Common myeloid progenitor, CD34-positive (primary cell): ENCODE results near the gene TEAD1.

Source experiments
- CTCF ChIA-PET: fragments of 350-600 bp; sonication (Branson Sonifier 250); formaldehyde crosslinking; loops from one replicate; lab custom pipeline; 2021; ENCODE audit warnings: antibody characterized with exemption; lab: Charles Lee
- POLR2A ChIA-PET: fragments of 350-600 bp; sonication (Branson Sonifier 250); formaldehyde crosslinking; loops from one replicate; lab custom pipeline; 2021; ENCODE audit warnings: antibody characterized with exemption; lab: Charles Lee
- DNase-seq, 3 donors: peaks; one replicate each; pipeline versions ENCODE4 v3.0.0 to v3.0.0-alpha.2; 2013
- H3K27ac ChIP-seq, 2 experiments: 1 replicate in 1 of 2; 2 replicates in 1 of 2; pipeline ENCODE4 v1.7.0; 2013; ENCODE audit warnings: inconsistent platforms in 2 of 2, low read length in 2 of 2, mild to moderate bottlenecking in 2 of 2, low read depth in 1 of 2, moderate library complexity in 1 of 2; ENCODE audit not compliant: severe bottlenecking in 2 of 2, insufficient read depth in 1 of 2, poor library complexity in 1 of 2
- H3K27me3 ChIP-seq, 5 experiments: replicated peaks in 2 of 5; 1 replicate in 3 of 5; 2 replicates in 2 of 5; pipeline versions ENCODE4 v1.6.1 to v1.7.0; 2013; ENCODE audit warnings: low read length in 4 of 5, mild to moderate bottlenecking in 2 of 5, moderate library complexity in 2 of 5, inconsistent platforms in 1 of 5; ENCODE audit not compliant: insufficient read depth in 5 of 5, control insufficient read depth in 4 of 5
- H3K36me3 ChIP-seq, 4 experiments: 1 replicate in 2 of 4; 2 replicates in 2 of 4; pipeline versions ENCODE4 v1.6.1 to v1.7.0; 2013; ENCODE audit warnings: low read length in 3 of 4, control low read depth in 1 of 4, mild to moderate bottlenecking in 1 of 4; ENCODE audit not compliant: control insufficient read depth in 4 of 4, insufficient read depth in 4 of 4
- H3K4me1 ChIP-seq, 4 experiments: 1 replicate in 3 of 4; 2 replicates in 1 of 4; pipeline versions ENCODE4 v1.6.1 to v1.7.1; 2013; ENCODE audit warnings: low read length in 3 of 4, mild to moderate bottlenecking in 3 of 4, control low read depth in 1 of 4, inconsistent platforms in 1 of 4, moderate library complexity in 1 of 4; ENCODE audit not compliant: control insufficient read depth in 4 of 4, insufficient read depth in 4 of 4; ENCODE audit errors: control extremely low read depth in 1 of 4
- H3K4me3 ChIP-seq, 7 experiments: 1 replicate in 4 of 7; 2 replicates in 3 of 7; pipeline versions ENCODE4 v1.5.1 to v1.7.0; 2013; ENCODE audit warnings: mild to moderate bottlenecking in 7 of 7, low read length in 6 of 7, moderate library complexity in 6 of 7, inconsistent platforms in 2 of 7, low read depth in 2 of 7, control low read depth in 1 of 7; ENCODE audit not compliant: insufficient read depth in 4 of 7, control insufficient read depth in 1 of 7; ENCODE audit errors: extremely low read depth in 1 of 7
- H3K9me3 ChIP-seq, 5 experiments: 1 replicate in 4 of 5; 2 replicates in 1 of 5; pipeline versions ENCODE4 v1.6.1 to v1.7.1; 2013; ENCODE audit warnings: low read length in 4 of 5, mild to moderate bottlenecking in 2 of 5, inconsistent platforms in 1 of 5, low read depth in 1 of 5, moderate library complexity in 1 of 5; ENCODE audit not compliant: control insufficient read depth in 4 of 5, insufficient read depth in 2 of 5; ENCODE audit errors: control extremely low read depth in 1 of 5
- WGBS: methylation state at CpG from one replicate; pipeline ENCODE4 v1.1.5; 2013; ENCODE audit not compliant: insufficient coverage; 5-methylcytosine and 5-hydroxymethylcytosine counted together

Gene TEAD1

DNA sequence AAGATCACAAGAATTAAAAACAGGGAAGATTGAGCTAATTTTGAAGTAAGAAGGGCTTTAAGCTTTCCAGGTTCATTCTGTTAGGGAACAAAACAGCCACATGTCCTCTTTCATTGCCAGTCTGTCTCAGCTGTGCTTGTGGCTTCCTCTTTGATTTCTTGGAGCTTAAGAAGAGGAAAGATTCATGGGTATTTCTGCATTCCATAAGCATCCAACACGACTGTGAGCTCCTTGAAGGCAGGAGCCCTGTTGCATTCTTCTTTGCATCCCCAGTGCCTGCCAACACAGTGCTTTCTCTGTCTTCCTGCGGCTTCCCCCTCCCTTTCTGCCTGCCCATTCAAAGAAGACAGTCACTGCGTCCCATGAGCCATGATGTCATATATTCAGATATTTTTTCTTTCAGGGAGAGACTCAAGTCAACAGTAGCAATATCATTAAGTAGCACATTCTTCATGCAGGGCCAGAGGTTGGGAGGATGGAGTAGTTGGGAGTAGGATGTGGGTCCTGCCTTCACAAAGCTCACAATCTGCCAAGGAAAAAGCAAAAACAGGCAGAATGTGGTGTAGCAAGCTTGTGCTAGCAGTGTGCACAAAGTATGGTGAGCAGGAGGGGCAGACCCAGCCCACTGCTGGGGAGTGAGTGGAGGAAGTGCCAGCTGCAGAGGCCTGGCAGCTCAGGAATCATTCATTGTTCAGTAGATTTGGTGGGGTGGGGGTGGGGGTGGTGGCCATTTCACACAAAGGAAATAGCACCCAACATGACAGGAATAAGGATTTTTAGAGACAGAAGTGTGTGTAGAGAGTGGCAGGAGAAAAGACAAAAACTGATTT, 172.8 kb downstream of the TEAD1 start:
- H3K27ac ChIP-seq = no peak overlapping the region
- no peak overlapping the region for H3K4me3 ChIP-seq
- CTCF ChIA-PET = no interaction called here
- H3K36me3 ChIP-seq = no peaks in the 10 kb centered on the region
- peaks cover 0 to 25% (median 5%) of the 10 kb centered on the region in 5 experiments for H3K27me3 ChIP-seq
- POLR2A ChIA-PET = no interaction called here
- peaks cover 0 to 6% (median 5%) of the 10 kb centered on the region in 4 experiments for H3K4me1 ChIP-seq
- H3K9me3 ChIP-seq = no peaks in the 10 kb centered on the region
- WGBS = 67% methylated on average over 2 of the region's 3 CpGs
- DNase-seq = no peak

DNA sequence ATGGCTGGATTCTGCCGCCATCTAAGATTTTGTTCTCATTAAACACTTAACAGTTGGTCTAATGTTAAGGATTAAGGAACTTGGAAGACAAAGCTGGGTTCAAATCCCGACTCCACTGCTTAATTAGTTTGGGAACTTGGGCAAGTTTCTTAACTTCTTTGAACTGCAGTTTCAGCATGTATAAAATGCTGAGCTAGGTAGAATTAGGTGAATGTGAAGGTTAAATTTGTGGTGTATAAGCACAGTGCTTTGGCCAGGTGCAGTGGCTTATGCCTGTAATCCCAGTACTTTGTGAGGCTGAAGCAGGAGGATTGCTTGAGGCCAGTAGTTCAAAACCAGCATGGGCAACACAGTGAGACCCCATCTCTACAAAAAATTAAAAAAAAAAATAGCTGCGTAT, 174.2 kb downstream of the TEAD1 start:
- no peak for DNase-seq
- WGBS = 90% methylated on average over 2 of the region's 3 CpGs
- Histone ChIP-seq H3K27ac (no peak overlapping the region), H3K4me1 (no peaks in the 10 kb centered on the region), H3K9me3 (no peaks in the 10 kb centered on the region), H3K36me3 (no peaks in the 10 kb centered on the region), H3K27me3 (peaks cover 0 to 25% (median 0%) of the 10 kb centered on the region in 5 experiments), H3K4me3 (no peak overlapping the region)
- ChIA-PET POLR2A (no interaction called here), CTCF (no interaction called here)

DNA sequence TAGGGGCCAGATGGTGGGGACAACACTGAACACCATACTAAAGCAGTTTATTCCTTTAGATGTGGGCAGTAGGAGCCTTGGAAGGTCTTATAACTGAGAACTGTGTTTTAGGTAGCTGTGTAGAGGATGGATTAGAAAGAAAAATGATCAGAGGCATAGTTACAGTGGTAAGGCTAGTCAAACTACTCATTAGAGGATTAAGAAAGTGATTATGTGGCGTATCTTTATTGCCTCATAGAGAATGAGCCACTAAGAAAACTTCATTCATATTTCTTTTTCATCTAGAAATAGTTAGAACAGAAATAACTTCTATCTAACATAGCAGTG, 179.1 kb downstream of the TEAD1 start:
- H3K36me3 ChIP-seq = no peaks in the 10 kb centered on the region
- ChIA-PET CTCF (no interaction called here), POLR2A (no interaction called here)
- no peaks in the 10 kb centered on the region for H3K4me1 ChIP-seq
- WGBS = no CpG with 5 or more reads among the region's 1 CpG
- H3K27ac ChIP-seq = no peak overlapping the region
- no peaks in the 10 kb centered on the region for H3K9me3 ChIP-seq
- DNase-seq = no peak
- no peak overlapping the region for H3K4me3 ChIP-seq
- peaks cover 0 to 23% (median 3%) of the 10 kb centered on the region in 5 experiments for H3K27me3 ChIP-seq

DNA sequence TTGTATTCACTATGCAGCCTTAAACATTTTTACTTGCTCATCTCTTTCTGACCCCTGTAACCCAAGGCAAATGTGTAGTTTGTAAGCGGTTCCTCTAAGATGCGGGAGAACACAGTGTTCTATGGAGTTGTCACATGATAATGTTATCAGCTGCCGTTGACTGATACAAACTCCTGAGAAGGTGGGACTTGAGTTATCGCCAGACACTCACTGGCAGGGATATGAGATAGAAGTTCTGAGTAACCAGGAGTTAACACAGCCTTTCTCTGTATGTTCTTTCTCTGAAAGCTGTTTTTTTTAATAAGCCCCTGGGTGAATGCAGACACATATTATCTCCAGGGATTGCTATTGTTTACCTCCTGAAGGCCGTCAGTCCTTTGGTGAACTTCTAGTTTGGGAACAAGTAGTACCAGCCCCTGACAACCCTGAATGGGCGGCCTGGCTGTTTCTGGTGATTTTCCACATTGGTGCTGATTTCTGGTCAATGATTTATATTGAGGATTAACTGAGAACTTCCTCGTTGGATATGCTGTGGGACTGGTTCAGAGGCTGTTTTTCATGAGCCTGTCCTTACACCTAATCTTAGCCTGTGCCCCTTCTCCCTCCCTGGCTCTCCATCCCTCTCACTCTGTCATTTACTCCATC, 179.6 kb downstream of the TEAD1 start:
- Histone ChIP-seq H3K4me3 (no peak overlapping the region), H3K9me3 (no peaks in the 10 kb centered on the region), H3K27ac (peak overlapping the region in 1 of 2 experiments; percentile 21), H3K27me3 (peaks cover 0 to 23% (median 3%) of the 10 kb centered on the region in 5 experiments), H3K4me1 (no peaks in the 10 kb centered on the region), H3K36me3 (no peaks in the 10 kb centered on the region)
- CTCF ChIA-PET = no interaction called here
- DNase-seq = no peak
- POLR2A ChIA-PET = no interaction called here
- WGBS = 71% methylated on average over 7 of the region's 7 CpGs

DNA sequence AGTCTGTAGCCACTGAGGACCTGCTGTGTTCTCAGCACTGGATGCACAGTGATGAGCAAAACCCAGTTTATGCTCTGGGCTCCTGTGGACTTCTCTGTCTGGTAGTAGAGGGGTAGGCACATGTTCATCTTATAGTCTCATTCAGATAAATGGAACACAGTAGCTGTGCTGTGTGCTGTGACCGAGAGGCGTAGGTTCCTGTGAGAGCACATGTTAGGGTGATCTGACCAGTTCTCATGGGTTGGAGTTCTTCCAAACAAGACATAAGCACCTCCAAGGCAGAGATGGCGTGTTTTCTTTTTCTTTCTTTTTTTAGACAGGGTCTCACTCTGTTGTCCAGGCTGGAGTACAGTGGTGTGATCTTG, 180.1 kb downstream of the TEAD1 start:
- ChIA-PET POLR2A (no interaction called here), CTCF (no interaction called here)
- H3K27ac ChIP-seq = peak overlapping the region in 1 of 2 experiments; percentile 21
- peaks cover 0 to 26% (median 3%) of the 10 kb centered on the region in 5 experiments for H3K27me3 ChIP-seq
- DNase-seq = no peak
- H3K4me1 ChIP-seq = no peaks in the 10 kb centered on the region
- 88% methylated on average over 3 of the region's 3 CpGs for WGBS
- no peak overlapping the region for H3K4me3 ChIP-seq
- H3K9me3 ChIP-seq = no peaks in the 10 kb centered on the region
- H3K36me3 ChIP-seq = no peaks in the 10 kb centered on the region

DNA sequence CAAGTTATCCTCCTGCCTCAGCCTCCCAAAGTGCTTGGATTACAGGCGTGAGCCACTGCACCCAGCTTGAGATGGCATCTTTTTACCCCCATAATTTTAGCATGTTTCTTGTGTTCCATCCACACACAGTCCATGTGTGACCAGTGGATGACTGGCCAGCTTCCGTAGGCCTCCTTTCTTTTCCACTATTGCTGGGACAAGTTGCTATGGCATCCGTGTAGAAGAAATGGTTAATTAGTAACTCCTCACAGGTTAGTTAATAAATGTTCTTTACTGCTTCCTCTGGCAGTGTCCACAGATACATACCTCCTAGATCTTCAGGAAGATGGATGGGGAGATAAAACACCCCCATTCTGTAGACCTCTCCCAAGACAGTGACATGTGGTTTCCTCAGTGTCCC, 180.6 kb downstream of the TEAD1 start:
- Histone ChIP-seq H3K36me3 (no peaks in the 10 kb centered on the region), H3K4me1 (no peaks in the 10 kb centered on the region), H3K4me3 (no peak overlapping the region), H3K27me3 (peaks cover 0 to 26% (median 3%) of the 10 kb centered on the region in 5 experiments), H3K9me3 (no peaks in the 10 kb centered on the region), H3K27ac (no peak overlapping the region)
- POLR2A ChIA-PET = no interaction called here
- CTCF ChIA-PET = no interaction called here
- no peak for DNase-seq
- 91% methylated on average over 1 of the region's 3 CpGs for WGBS

DNA sequence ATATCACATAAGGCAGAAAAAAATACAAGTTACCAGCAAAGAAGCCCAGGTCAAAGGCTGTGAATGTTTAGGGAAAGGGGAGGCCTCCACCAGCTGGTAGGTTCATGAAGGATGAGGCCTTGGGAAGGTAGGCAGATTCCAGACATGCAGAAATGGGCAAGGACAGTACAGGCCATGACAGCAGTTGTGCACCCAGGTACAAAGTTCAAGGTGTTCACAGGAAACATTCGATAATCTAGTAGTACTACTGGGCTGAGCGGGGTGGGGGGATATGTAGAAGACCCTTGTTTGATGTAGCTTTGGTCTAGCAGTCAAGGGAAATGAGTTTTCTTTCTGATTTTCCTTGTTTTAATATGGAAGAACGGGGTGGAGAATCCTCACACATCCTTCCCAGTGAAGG, 182.1 kb downstream of the TEAD1 start:
- 89% methylated on average over 3 of the region's 3 CpGs for WGBS
- POLR2A ChIA-PET = no interaction called here
- peaks cover 3 to 28% (median 6%) of the 10 kb centered on the region in 5 experiments for H3K27me3 ChIP-seq
- H3K9me3 ChIP-seq = no peaks in the 10 kb centered on the region
- H3K4me3 ChIP-seq = no peak overlapping the region
- no peaks in the 10 kb centered on the region for H3K36me3 ChIP-seq
- H3K4me1 ChIP-seq = no peaks in the 10 kb centered on the region
- CTCF ChIA-PET = no interaction called here
- no peak overlapping the region for H3K27ac ChIP-seq
- DNase-seq = no peak
